Measurements from ENCODE around the gene AKAIN1. TPM values are rescaled to one million over a fixed set of nuclear protein-coding genes. Genes with fewer than 3 reads are reported as not detected.

AKAIN1 gene
- total RNA-seq, 2 donors from 2014 or later, result not detected

DNA sequence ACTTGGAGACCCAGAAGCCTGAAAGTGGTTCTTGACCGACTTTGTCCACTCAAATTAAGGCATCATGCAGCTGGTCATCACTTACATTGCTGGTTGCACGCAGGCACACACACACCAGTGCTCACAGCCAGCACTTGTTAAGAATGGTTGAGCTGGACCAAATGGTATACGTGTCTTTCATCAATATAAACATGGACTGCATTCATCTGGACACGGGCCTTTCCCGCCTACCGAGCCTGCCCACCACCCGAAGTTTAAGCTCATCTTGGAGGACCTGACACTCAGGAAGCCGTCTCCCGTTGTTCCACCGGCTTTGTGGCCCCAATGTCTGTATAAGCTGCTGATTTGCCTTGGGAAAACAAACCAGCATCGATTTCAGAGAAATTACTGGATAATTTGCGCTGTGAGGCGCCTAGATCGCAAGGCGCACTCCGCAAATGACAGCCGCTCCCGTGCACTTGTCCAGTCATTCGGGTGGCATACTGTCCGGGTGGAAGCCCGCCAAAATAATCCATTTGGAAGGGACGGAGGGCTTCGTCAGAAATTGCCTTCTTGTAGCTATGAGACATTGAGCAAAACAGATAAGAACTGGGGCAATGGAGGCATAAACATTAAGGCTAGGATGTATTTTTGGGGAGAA is 40.1 kb upstream of the AKAIN1 start:
- intact Hi-C loops (cut with DNase I), result no loop called here
- H3K4me3 ChIP-seq, result peak overlapping the region; percentile 71
- no peaks in the 10 kb centered on the region for H3K4me1 ChIP-seq
- no peaks in the 10 kb centered on the region for H3K36me3 ChIP-seq
- no peaks in the 10 kb centered on the region for H3K27me3 ChIP-seq
- peak overlapping the region; percentile 80 to 91 for H3K9ac ChIP-seq (ENCODE audit: low read depth in 2 of 2, low read length in 2 of 2)
- H3K9me3 ChIP-seq, result no peaks in the 10 kb centered on the region
- no peak for DNase-seq
- H3K27ac ChIP-seq, result peak overlapping the region; percentile 99
- TF ChIP-seq, protein P1, sequence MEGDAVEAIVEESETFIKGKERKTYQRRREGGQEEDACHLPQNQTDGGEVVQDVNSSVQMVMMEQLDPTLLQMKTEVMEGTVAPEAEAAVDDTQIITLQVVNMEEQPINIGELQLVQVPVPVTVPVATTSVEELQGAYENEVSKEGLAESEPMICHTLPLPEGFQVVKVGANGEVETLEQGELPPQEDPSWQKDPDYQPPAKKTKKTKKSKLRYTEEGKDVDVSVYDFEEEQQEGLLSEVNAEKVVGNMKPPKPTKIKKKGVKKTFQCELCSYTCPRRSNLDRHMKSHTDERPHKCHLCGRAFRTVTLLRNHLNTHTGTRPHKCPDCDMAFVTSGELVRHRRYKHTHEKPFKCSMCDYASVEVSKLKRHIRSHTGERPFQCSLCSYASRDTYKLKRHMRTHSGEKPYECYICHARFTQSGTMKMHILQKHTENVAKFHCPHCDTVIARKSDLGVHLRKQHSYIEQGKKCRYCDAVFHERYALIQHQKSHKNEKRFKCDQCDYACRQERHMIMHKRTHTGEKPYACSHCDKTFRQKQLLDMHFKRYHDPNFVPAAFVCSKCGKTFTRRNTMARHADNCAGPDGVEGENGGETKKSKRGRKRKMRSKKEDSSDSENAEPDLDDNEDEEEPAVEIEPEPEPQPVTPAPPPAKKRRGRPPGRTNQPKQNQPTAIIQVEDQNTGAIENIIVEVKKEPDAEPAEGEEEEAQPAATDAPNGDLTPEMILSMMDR (IDR thresholded peaks at IDR 0.05), result no peak

GRCh38 chr18:5214583-5215351 is 17.7 kb upstream of the AKAIN1 start:
- no peak overlapping the region for H3K27ac ChIP-seq
- intact Hi-C loops (cut with DNase I), result no loop called here
- H3K36me3 ChIP-seq, result no peaks in the 10 kb centered on the region
- no peaks in the 10 kb centered on the region for H3K27me3 ChIP-seq
- no peaks in the 10 kb centered on the region for H3K4me1 ChIP-seq
- no peak overlapping the region for H3K9ac ChIP-seq (ENCODE audit: low read depth in 2 of 2, low read length in 2 of 2)
- H3K4me3 ChIP-seq, result no peak overlapping the region
- H3K9me3 ChIP-seq, result no peaks in the 10 kb centered on the region
- DNase-seq, result no peak
- TF ChIP-seq, protein P1 (IDR thresholded peaks at IDR 0.05), result no peak

DNA sequence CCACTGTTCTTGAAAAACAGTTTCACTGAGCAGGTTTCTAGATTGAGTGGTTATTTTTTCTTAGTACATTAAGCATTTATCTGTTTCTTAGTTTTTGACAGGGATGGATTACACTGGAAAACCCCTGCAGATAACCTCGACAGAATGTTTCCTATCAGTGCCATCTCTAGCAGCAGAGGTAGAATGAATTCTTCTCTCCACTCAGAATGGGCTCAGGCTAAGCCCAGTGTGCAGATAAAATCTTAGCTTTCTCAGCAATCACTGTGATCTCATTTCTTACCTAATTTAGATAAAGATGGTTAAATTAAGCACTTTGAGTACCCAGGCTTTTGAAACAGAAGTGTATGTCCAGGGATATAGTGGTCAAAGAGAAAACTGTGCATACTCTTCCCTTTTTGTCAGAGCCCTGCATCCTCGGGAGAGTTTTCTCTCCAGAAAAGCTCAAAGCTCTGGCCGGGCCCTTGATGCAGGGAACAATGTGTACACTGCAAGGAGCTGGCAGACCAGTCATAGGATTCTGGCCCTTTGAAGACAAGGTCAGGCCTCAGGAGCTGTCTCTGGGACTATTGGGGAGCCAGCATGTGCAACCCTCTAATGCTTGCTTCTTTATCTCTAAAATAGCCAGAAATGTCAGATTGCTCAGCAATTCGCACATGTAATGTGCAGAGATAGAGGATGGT is 10.6 kb upstream of the AKAIN1 start:
- Histone ChIP-seq H3K27me3 (no peaks in the 10 kb centered on the region), H3K9ac (ENCODE audit: low read depth in 2 of 2, low read length in 2 of 2) (no peak overlapping the region), H3K27ac (no peak overlapping the region), H3K4me3 (no peak overlapping the region), H3K4me1 (no peaks in the 10 kb centered on the region), H3K9me3 (no peaks in the 10 kb centered on the region), H3K36me3 (no peaks in the 10 kb centered on the region)
- TF ChIP-seq, protein P1 (IDR thresholded peaks at IDR 0.05), result no peak
- DNase-seq, result no peak
- intact Hi-C loops (cut with DNase I), result no loop called here

DNA sequence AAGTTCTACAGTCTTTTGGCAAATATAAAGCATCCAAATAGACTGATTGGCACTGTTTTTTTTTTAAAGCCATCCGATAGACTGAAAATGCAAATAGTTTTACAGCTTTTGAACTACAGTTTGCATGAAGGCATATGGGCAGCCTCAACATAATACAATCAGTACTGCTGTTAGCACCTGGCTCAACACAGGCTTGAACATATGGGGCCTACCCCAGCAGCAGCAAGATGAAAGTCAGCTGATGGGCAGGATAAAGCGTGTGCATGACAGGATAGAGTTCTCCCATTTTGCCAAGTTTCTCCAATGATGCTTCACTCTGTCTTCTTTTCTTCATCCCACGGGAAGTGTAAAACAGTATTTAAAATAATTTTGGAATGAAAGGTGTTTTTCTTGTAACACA is 1.3 kb upstream of the AKAIN1 start:
- peaks cover 9% of the 10 kb centered on the region for H3K27me3 ChIP-seq
- no peak overlapping the region for H3K4me3 ChIP-seq
- no peaks in the 10 kb centered on the region for H3K9me3 ChIP-seq
- intact Hi-C loops (cut with DNase I), result no loop called here
- H3K36me3 ChIP-seq, result no peaks in the 10 kb centered on the region
- TF ChIP-seq, protein P1 (IDR thresholded peaks at IDR 0.05), result no peak
- DNase-seq, result no peak
- H3K27ac ChIP-seq, result no peak overlapping the region
- no peak overlapping the region for H3K9ac ChIP-seq (ENCODE audit: low read depth in 2 of 2, low read length in 2 of 2)
- H3K4me1 ChIP-seq, result no peaks in the 10 kb centered on the region

DNA sequence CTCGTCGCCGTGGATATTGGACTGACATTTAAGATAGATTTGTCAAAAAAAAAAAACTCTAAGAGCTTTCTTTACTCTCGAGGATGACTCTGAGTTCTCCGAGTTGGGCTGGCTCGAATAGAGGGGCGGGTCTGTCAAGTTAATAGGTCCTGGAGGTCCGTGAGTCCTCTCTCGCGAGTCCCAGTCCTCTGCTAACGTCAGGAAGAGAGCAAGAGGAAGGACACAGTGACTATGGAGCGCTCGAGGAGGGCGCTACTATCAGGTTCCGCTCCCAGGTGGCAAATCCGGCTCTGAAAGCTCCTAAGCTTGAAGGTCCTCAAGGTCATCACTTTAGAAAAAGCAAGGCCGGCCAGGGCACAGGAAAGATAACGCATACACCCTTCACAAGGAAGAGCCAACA is 404 bp upstream of the AKAIN1 start:
- H3K9me3 ChIP-seq, result no peaks in the 10 kb centered on the region
- DNase-seq, result no peak
- no peak overlapping the region for H3K27ac ChIP-seq
- no peak overlapping the region for H3K4me3 ChIP-seq
- H3K27me3 ChIP-seq, result peaks cover 9% of the 10 kb centered on the region
- intact Hi-C loops (cut with DNase I), result no loop called here
- no peaks in the 10 kb centered on the region for H3K4me1 ChIP-seq
- H3K9ac ChIP-seq (ENCODE audit: low read depth in 2 of 2, low read length in 2 of 2), result no peak overlapping the region
- TF ChIP-seq, protein P1 (IDR thresholded peaks at IDR 0.05), result no peak
- H3K36me3 ChIP-seq, result no peaks in the 10 kb centered on the region
